ENCODE data around the gene DDX55.

DNA sequence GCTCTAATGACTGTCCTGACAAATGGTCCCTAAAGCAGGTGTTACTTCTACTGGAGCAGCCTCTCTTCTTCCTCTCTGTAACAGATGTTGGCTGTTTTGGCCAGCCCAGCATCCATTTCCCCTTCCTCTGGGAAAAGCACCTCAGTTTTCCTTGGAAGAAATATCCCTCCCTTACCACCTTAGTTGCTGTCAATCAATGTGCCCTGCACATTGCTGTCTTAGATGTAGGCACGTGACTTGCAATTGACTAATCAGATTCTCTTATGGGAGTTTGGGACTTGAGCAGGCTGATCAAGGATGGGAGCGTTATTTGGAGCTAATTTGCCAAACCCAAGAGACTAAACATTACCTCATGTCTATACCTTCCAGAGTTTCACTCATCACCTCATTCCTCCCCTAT lies 29.5 kb upstream of the DDX55 start:
- TF ChIP-seq POLR2A (IDR thresholded peaks at IDR 0.05) (no peak), EP300 (IDR thresholded peaks at IDR 0.05) (no peak)
- TF ChIP-seq, protein P1, sequence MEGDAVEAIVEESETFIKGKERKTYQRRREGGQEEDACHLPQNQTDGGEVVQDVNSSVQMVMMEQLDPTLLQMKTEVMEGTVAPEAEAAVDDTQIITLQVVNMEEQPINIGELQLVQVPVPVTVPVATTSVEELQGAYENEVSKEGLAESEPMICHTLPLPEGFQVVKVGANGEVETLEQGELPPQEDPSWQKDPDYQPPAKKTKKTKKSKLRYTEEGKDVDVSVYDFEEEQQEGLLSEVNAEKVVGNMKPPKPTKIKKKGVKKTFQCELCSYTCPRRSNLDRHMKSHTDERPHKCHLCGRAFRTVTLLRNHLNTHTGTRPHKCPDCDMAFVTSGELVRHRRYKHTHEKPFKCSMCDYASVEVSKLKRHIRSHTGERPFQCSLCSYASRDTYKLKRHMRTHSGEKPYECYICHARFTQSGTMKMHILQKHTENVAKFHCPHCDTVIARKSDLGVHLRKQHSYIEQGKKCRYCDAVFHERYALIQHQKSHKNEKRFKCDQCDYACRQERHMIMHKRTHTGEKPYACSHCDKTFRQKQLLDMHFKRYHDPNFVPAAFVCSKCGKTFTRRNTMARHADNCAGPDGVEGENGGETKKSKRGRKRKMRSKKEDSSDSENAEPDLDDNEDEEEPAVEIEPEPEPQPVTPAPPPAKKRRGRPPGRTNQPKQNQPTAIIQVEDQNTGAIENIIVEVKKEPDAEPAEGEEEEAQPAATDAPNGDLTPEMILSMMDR (IDR thresholded peaks at IDR 0.05), result no peak
